SK-N-SH (cell line): ENCODE results near the gene TUBA4A. TPM values are rescaled to one million over a fixed set of nuclear protein-coding genes. Genes with fewer than 3 reads are reported as not detected.
A peak's percentile ranks its signal among the peaks of the same experiment; 100 is the strongest.

ENCODE experiments used
- CTCF ChIA-PET: fragments of 300-600, 350-600 bp; formaldehyde crosslinking; extraction: SDS; loops from one replicate; lab custom pipeline; 2021; lab: Yijun Ruan, JAX
- POLR2A ChIA-PET: fragments of 350-600 bp; sonication (Branson Sonifier 250); formaldehyde crosslinking; extraction: SDS; loops from one replicate; lab custom pipeline; 2020; ENCODE audit warnings: antibody characterized with exemption, inconsistent platforms; lab: Yijun Ruan, JAX
- DNase-seq: peaks from one replicate; pipeline ENCODE4 v3.0.0; 2012
- H2AFZ ChIP-seq: fragments of 200-600 bp; sonication (generic); 2 replicates; pipeline ENCODE4 v1.8.1; 2016; ENCODE audit warnings: antibody characterized with exemption, mild to moderate bottlenecking, low read depth
- H3F3A ChIP-seq: fragments of 200-600 bp; sonication (generic); replicated peaks from 2 replicates; pipeline ENCODE3; 2016; ENCODE audit warnings: antibody characterized with exemption, mild to moderate bottlenecking; ENCODE audit not compliant: insufficient read depth
- H3K27ac ChIP-seq, 2 experiments: fragments of 200-500 bp in 1 of 2; fragments of 200-600 bp in 1 of 2; sonication (Bioruptor generic) in 1 of 2; sonication (generic), shearing (Covaris generic) in 1 of 2; 2 replicates each; pipeline versions ENCODE4 v1.5.1 to v1.6.1; 2014 to 2016; ENCODE audit warnings: low read depth in 2 of 2, inconsistent platforms in 1 of 2, low read length in 1 of 2, mild to moderate bottlenecking in 1 of 2, mixed read lengths in 1 of 2
- H3K27me3 ChIP-seq: fragments of 200-600 bp; sonication (generic), shearing (Covaris generic); 2 replicates; pipeline ENCODE4 v1.6.1; 2016; ENCODE audit warnings: mixed run types; ENCODE audit not compliant: insufficient read depth
- H3K36me3 ChIP-seq, 2 experiments: fragments of 200-500 bp in 1 of 2; fragments of 200-600 bp in 1 of 2; sonication (Bioruptor generic) in 1 of 2; sonication (generic) in 1 of 2; replicated peaks in 1 of 2; 2 replicates each; pipeline versions ENCODE3 to v1.5.1; 2014 to 2016; ENCODE audit warnings: low read length in 1 of 2, mild to moderate bottlenecking in 1 of 2; ENCODE audit not compliant: insufficient read depth in 2 of 2, control insufficient read depth in 1 of 2
- H3K4me1 ChIP-seq, 2 experiments: fragments of 200-500 bp in 1 of 2; fragments of 200-600 bp in 1 of 2; sonication (Bioruptor generic) in 1 of 2; sonication (generic), shearing (Covaris generic) in 1 of 2; 2 replicates each; pipeline versions ENCODE4 v1.5.1 to v1.6.1; 2014 to 2016; ENCODE audit warnings: low read depth in 1 of 2, low read length in 1 of 2, mixed run types in 1 of 2; ENCODE audit not compliant: insufficient read depth in 2 of 2, control insufficient read depth in 1 of 2
- H3K4me2 ChIP-seq: fragments of 200-600 bp; sonication (generic), shearing (Covaris generic); 2 replicates; pipeline ENCODE4 v1.6.1; 2017; ENCODE audit warnings: mixed run types
- H3K4me3 ChIP-seq, 2 experiments: fragments of 200-500 bp in 1 of 2; fragments of 200-600 bp in 1 of 2; sonication (Bioruptor generic) in 1 of 2; sonication (generic), shearing (Covaris generic) in 1 of 2; 2 replicates each; pipeline versions ENCODE4 v1.5.1 to v1.8.1; 2014 to 2016; ENCODE audit warnings: low read depth in 2 of 2, inconsistent platforms in 1 of 2, low read length in 1 of 2, mild to moderate bottlenecking in 1 of 2, mixed read lengths in 1 of 2, moderate library complexity in 1 of 2
- H3K79me2 ChIP-seq: fragments of 200-600 bp; sonication (generic); 2 replicates; pipeline ENCODE4 v1.8.1; 2017; ENCODE audit warnings: mild to moderate bottlenecking; ENCODE audit not compliant: insufficient read depth
- H3K9ac ChIP-seq: fragments of 200-600 bp; sonication (generic); 2 replicates; pipeline ENCODE4 v1.6.1; 2017; ENCODE audit warnings: mixed run types
- H3K9me2 ChIP-seq: fragments of 200-600 bp; sonication (generic); 2 replicates; pipeline ENCODE4 v1.6.1; 2017; ENCODE audit warnings: mixed run types
- H3K9me3 ChIP-seq: fragments of 200-600 bp; sonication (generic); 2 replicates; pipeline ENCODE4 v1.6.1; 2017; ENCODE audit warnings: mixed run types, mild to moderate bottlenecking, moderate library complexity
- H4K20me1 ChIP-seq: fragments of 200-600 bp; sonication (generic); 2 replicates; pipeline ENCODE4 v1.6.1; 2017; ENCODE audit warnings: mild to moderate bottlenecking, mixed run types; ENCODE audit not compliant: insufficient read depth
- SIN3A ChIP-seq: IDR thresholded peaks from 2 replicates; pipeline ENCODE4 v1.6.1; 2012; ENCODE audit warnings: low read depth, mild to moderate bottlenecking, low read length, moderate library complexity, borderline replicate concordance
- TCF12 ChIP-seq: IDR thresholded peaks from 2 replicates; pipeline ENCODE4 v1.4.0; 2012
- YY1 ChIP-seq: IDR thresholded peaks from 2 replicates; pipeline ENCODE4 v1.4.0; 2012; ENCODE audit warnings: low read depth, mild to moderate bottlenecking
- WGBS: methylation state at CpG from one replicate; pipeline ENCODE4 v1.1.6; 2017; ENCODE audit warnings: low lambda C conversion rate; 5-methylcytosine and 5-hydroxymethylcytosine counted together
- polyA plus RNA-seq, 3 experiments: library from polyadenylated mRNA; depleted of rRNA; stranded (reverse); fragments of >200 nt; gene quantifications; 2 replicates each; pipeline ENCODE4 v1.2.3, GENCODE V29; 2012
- TF ChIP-seq, protein P1 (sequence below): IDR thresholded peaks from 2 replicates; pipeline ENCODE4 v1.6.1; 2012; ENCODE audit warnings: mild to moderate bottlenecking, low read depth, low read length, moderate library complexity

The TUBA4A gene
- polyA plus RNA-seq, 1 of the 3 experiments (the other 2 are of a cell fraction): 6.2 TPM

DNA sequence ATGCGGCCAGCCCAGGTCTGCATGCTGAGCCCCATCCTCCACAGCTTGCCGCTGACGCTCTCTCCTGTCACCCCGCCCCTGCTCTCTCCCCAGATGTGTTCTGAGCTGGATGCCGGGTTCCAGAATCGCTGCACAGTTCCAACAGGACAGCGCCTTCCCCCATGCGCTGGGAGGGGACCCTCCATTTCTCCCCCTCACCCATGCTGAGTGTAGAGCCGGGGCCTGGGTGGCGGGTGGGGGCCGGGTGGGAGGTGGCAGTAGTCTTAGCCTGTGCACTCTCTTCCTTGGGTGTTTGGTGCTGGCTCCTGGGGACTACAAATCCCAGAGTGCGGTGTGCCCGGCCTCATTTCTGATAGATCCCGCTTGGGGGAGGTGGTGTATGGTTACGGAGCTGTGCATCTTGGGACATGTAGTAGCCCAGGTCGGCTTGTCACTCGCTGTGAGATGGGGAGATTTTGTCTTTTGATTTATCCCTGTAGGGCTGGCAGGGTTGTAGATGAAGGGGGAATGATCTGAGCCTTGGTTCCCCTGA lies 32.2 kb upstream of the TUBA4A start:
- no peak overlapping the region for H3K4me3 ChIP-seq
- H3K4me2 ChIP-seq: no peak overlapping the region
- H3K27ac ChIP-seq: no peak overlapping the region
- H2AFZ ChIP-seq: no peak overlapping the region
- peaks cover 9 to 32% of the 10 kb centered on the region in 2 experiments for H3K36me3 ChIP-seq
- H3K9me2 ChIP-seq: no peaks in the 10 kb centered on the region
- POLR2A ChIA-PET: interaction anchor here (1.0 to 1.5 kb wide), 2 partner anchors 9 to 34 kb away, joined by 3 to 6 read pairs; no protein-coding TSS in a partner anchor
- no peaks in the 10 kb centered on the region for H3K27me3 ChIP-seq
- H3K4me1 ChIP-seq: peaks cover 4 to 8% of the 10 kb centered on the region in 2 experiments; a peak in 1 of 4 replicates
- no peaks in the 10 kb centered on the region for H3K79me2 ChIP-seq
- CTCF ChIA-PET: interaction anchor here (0.9 to 15.4 kb wide), 8 partner anchors 6 to 126 kb away, joined by 3 to 312 read pairs (median 4); no protein-coding TSS in a partner anchor
- peaks cover 12% of the 10 kb centered on the region for H3F3A ChIP-seq
- H4K20me1 ChIP-seq: no peaks in the 10 kb centered on the region
- DNase-seq: peak; percentile 63
- no peak for TF ChIP-seq YY1
- no peak for TF ChIP-seq SIN3A
- no peaks in the 10 kb centered on the region for H3K9me3 ChIP-seq
- no peak overlapping the region for H3K9ac ChIP-seq
- 92% methylated on average over 11 of the region's 17 CpGs for WGBS

DNA sequence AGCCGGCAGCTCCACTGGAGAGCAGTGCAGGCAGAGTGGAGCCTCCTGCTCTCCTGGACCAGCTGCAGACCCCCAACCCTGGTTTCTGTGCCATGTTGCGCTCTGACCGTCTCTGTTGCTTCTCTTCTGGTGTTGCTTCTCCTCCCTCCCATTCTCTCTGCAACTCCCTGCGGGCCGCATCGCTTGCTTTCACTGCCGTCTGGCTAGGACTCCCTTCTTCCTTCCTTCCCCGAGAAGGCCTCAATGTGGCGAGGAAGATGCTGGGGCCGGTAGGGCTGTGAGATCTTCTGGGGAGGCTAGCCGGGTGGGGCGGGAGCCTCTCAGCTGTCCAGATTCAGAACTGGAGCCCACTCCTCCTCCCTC lies 31.6 kb upstream of the TUBA4A start:
- Histone ChIP-seq H3K27ac (no peak overlapping the region), H3F3A (peaks cover 12% of the 10 kb centered on the region), H3K79me2 (peaks cover under 1% of the 10 kb centered on the region; the same call in 1 of the 2 replicates), H3K9me3 (no peaks in the 10 kb centered on the region), H3K36me3 (peaks cover 14 to 37% of the 10 kb centered on the region in 2 experiments), H3K4me1 (peaks cover 5 to 8% of the 10 kb centered on the region in 2 experiments; a peak in 1 of 4 replicates), H2AFZ (no peak overlapping the region), H3K4me3 (no peak overlapping the region), H4K20me1 (no peaks in the 10 kb centered on the region), H3K9ac (no peak overlapping the region), H3K27me3 (no peaks in the 10 kb centered on the region), H3K4me2 (no peak overlapping the region), H3K9me2 (no peaks in the 10 kb centered on the region)
- DNase-seq: no peak
- 94% methylated on average over 11 of the region's 12 CpGs for WGBS
- TF ChIP-seq TCF12: no peak
- TF ChIP-seq, protein P1, sequence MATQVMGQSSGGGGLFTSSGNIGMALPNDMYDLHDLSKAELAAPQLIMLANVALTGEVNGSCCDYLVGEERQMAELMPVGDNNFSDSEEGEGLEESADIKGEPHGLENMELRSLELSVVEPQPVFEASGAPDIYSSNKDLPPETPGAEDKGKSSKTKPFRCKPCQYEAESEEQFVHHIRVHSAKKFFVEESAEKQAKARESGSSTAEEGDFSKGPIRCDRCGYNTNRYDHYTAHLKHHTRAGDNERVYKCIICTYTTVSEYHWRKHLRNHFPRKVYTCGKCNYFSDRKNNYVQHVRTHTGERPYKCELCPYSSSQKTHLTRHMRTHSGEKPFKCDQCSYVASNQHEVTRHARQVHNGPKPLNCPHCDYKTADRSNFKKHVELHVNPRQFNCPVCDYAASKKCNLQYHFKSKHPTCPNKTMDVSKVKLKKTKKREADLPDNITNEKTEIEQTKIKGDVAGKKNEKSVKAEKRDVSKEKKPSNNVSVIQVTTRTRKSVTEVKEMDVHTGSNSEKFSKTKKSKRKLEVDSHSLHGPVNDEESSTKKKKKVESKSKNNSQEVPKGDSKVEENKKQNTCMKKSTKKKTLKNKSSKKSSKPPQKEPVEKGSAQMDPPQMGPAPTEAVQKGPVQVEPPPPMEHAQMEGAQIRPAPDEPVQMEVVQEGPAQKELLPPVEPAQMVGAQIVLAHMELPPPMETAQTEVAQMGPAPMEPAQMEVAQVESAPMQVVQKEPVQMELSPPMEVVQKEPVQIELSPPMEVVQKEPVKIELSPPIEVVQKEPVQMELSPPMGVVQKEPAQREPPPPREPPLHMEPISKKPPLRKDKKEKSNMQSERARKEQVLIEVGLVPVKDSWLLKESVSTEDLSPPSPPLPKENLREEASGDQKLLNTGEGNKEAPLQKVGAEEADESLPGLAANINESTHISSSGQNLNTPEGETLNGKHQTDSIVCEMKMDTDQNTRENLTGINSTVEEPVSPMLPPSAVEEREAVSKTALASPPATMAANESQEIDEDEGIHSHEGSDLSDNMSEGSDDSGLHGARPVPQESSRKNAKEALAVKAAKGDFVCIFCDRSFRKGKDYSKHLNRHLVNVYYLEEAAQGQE: no peak
- ChIA-PET CTCF (interaction anchor here (1.2 to 15.4 kb wide), 3 partner anchors 7 to 30 kb away, joined by 3 to 312 read pairs (median 6); no protein-coding TSS in a partner anchor), POLR2A (interaction anchor here (1.0 kb wide), 1 partner anchor 34 kb away, joined by 3 read pairs; no protein-coding TSS in a partner anchor)
